ENCODE measurements around the gene SSX2IP. TPM values are rescaled to one million over a fixed set of nuclear protein-coding genes. Genes with fewer than 3 reads are reported as not detected.

The SSX2IP gene
- total RNA-seq, 1 donor from 2014 or later: 2.3 TPM

DNA sequence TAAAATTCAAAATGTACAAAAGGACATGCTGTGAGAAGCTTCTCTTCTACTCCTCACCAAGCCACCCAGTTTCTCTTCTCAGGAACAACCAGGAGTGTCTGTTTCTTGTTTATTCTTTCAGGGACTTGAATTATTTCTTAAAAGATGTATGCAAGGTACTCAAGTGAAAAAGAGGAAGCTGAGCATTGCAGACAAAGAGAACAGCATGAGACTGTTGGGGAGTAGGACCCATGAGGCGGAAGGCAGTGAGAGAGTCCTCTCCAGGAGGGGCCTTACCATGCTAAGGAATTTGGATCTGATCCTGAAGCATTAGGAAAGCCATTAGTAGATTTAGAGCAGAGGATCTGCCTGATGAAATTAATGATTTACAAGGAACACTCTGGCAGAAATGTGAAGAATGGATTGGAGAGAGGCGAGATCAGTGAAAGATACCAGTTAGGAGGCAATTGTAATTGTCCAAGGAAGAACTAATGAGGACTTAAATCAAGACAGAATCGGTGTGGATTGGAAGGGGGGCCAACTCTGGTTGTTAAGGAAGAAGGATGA lies 14.7 kb upstream of the SSX2IP start:
- DNase-seq (ENCODE audit: low spot score in 2 of 2): no peak
- Histone ChIP-seq H3K9me3 (no peaks in the 10 kb centered on the region), H3K4me3 (no peak overlapping the region), H3K27me3 (no peaks in the 10 kb centered on the region), H3K27ac (no peak overlapping the region), H3K36me3 (no peaks in the 10 kb centered on the region), H3K4me1 (peaks cover 0 to 4% of the 10 kb centered on the region in 2 donors)
- TF ChIP-seq, protein P1, sequence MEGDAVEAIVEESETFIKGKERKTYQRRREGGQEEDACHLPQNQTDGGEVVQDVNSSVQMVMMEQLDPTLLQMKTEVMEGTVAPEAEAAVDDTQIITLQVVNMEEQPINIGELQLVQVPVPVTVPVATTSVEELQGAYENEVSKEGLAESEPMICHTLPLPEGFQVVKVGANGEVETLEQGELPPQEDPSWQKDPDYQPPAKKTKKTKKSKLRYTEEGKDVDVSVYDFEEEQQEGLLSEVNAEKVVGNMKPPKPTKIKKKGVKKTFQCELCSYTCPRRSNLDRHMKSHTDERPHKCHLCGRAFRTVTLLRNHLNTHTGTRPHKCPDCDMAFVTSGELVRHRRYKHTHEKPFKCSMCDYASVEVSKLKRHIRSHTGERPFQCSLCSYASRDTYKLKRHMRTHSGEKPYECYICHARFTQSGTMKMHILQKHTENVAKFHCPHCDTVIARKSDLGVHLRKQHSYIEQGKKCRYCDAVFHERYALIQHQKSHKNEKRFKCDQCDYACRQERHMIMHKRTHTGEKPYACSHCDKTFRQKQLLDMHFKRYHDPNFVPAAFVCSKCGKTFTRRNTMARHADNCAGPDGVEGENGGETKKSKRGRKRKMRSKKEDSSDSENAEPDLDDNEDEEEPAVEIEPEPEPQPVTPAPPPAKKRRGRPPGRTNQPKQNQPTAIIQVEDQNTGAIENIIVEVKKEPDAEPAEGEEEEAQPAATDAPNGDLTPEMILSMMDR (IDR thresholded peaks at IDR 0.05): no peak
- intact Hi-C loops (cut with DNase I): no loop called here

DNA sequence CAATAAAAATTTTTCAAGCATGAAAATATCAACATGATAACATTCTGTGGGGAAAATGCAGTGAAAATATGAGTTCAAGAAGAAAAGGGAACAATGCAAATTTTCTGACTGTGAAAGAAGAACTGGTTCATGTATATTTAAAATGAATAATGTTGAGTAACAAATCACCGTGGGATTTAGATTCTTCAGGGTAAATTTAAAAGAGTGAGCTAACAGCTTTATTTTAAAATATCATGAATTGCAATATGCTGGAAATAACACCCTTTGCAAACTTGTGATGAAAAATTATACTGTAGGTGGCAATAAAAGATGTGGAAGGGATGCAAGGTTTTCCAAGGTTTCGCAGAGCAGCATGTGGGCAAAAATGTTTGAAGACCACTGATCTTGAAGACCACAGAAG lies 13.2 kb upstream of the SSX2IP start:
- Histone ChIP-seq H3K9me3 (no peaks in the 10 kb centered on the region), H3K27me3 (no peaks in the 10 kb centered on the region), H3K4me3 (no peak overlapping the region), H3K4me1 (peaks cover 4 to 14% of the 10 kb centered on the region in 2 donors), H3K36me3 (no peaks in the 10 kb centered on the region), H3K27ac (no peak overlapping the region)
- TF ChIP-seq, protein P1 (IDR thresholded peaks at IDR 0.05): no peak
- intact Hi-C loops (cut with DNase I): no loop called here
- no peak for DNase-seq (ENCODE audit: low spot score in 2 of 2)

DNA sequence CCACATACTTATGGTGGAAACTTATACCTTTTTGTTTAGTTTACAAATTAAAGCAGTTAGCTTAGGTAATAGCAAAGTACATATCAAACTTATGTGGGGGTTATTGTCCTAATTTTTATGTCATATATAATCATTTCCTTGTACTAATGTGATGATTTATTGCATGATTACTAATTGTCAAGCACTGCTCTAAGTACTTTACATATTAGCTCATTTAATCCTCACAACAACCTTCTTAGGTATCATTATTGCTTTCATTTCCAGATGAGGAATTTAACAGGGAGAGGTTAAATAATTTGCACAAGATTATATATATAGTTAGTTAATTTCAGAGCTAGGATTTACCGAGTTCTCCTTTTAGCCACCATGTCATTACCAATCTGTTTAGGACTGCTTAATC lies 11.9 kb upstream of the SSX2IP start:
- DNase-seq (ENCODE audit: low spot score in 2 of 2): no peak
- no peaks in the 10 kb centered on the region for H3K27me3 ChIP-seq
- no peak overlapping the region for H3K4me3 ChIP-seq
- H3K36me3 ChIP-seq: no peaks in the 10 kb centered on the region
- H3K27ac ChIP-seq: peak overlapping the region in 1 of 2 donors; percentile 63
- TF ChIP-seq, protein P1 (IDR thresholded peaks at IDR 0.05): no peak
- peaks cover 11 to 25% of the 10 kb centered on the region in 2 donors for H3K4me1 ChIP-seq
- H3K9me3 ChIP-seq: no peaks in the 10 kb centered on the region
- intact Hi-C loops (cut with DNase I): no loop called here

DNA sequence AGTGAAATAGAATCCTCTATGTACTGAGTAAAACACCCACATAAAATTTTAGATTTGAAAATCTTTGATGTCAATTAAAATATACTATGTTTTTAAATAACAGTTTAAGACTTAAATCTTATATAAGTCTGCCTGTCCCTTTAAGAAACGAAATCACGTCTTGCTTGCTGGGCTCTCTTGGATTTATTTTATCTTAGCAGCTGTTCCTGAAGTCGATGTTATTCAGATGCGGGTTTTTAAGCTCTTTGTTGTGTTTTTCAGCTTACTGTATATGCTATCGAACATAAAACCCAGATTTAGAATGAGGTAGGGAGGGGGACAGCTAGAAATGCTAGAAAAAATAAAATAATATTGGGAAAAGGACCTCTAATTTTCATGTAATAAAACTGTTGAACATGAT lies 11.1 kb upstream of the SSX2IP start:
- Histone ChIP-seq H3K27ac (peak overlapping the region; percentile 32 to 63), H3K27me3 (no peaks in the 10 kb centered on the region), H3K9me3 (no peaks in the 10 kb centered on the region), H3K36me3 (no peaks in the 10 kb centered on the region), H3K4me3 (peak overlapping the region in 1 of 2 donors; percentile 44), H3K4me1 (peaks cover 11 to 26% of the 10 kb centered on the region in 2 donors)
- intact Hi-C loops (cut with DNase I): no loop called here
- TF ChIP-seq, protein P1 (IDR thresholded peaks at IDR 0.05): no peak
- no peak for DNase-seq (ENCODE audit: low spot score in 2 of 2)

DNA sequence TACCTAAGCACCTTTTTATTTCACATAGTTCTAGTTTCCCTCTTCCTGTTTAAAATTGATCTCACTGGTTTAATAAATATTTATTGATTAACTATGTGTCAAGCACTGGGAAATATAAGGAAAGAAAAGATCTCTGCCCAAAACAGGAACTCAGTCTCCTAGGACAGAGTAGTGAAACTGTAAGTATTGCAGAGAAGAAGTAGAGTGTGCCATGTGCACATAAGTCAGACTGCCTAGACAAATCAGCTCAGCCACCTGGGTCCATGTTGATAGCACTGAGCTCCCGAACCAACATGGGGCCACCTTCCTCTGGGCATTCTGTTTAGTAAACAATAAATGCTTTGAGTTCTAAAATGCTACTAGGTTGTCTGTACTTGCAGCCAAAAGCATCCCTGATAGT lies 9.8 kb upstream of the SSX2IP start:
- TF ChIP-seq, protein P1 (IDR thresholded peaks at IDR 0.05): no peak
- no peak overlapping the region for H3K4me3 ChIP-seq
- H3K36me3 ChIP-seq: no peaks in the 10 kb centered on the region
- intact Hi-C loops (cut with DNase I): no loop called here
- H3K4me1 ChIP-seq: peaks cover 11 to 26% of the 10 kb centered on the region in 2 donors
- H3K27ac ChIP-seq: peak overlapping the region; percentile 24 to 85
- H3K27me3 ChIP-seq: no peaks in the 10 kb centered on the region
- DNase-seq (ENCODE audit: low spot score in 2 of 2): no peak
- H3K9me3 ChIP-seq: no peaks in the 10 kb centered on the region
